Limb (tissue), 2 donors: ENCODE results near the gene CASK.

Experiments
- DNase-seq, 2 donors: peaks; one replicate each; pipeline ENCODE4 v3.0.0-alpha.2; 2016; ENCODE audit errors: extremely low spot score in 2 of 2

The CASK gene

GRCh38 chrX:41923211-41923977 lies at the start of gene CASK:
Gene CASK, minus strand, starts transcription at chrX:41923554. Its CDS starts 566 bp downstream, at chrX:41922988.
- DNase-seq = peak; percentile 87 to 94

- no peak for DNase-seq
These were observed 48.0 kb upstream of the CASK start for GRCh38 chrX:41971346-41971745.

DNA sequence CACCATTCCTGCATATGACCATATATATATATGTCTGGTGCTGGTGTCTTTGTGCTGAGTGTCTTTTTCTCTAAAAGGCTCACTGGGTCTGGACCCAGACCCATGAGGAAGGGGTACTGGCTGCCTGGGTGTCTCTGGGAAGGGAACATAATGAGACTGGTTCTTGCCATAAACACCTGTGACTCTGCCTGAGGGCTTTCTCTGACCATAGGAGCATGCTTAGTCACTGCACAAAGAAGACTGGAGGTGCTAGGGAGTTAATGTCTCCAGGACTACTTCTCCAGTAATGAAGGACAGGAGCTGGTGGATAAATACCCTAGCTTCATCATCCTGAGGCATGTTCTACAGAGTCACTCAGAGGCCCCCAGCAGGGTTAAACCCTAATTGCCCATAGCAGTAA lies 47.1 kb upstream of the CASK start:
- no peak for DNase-seq

DNA sequence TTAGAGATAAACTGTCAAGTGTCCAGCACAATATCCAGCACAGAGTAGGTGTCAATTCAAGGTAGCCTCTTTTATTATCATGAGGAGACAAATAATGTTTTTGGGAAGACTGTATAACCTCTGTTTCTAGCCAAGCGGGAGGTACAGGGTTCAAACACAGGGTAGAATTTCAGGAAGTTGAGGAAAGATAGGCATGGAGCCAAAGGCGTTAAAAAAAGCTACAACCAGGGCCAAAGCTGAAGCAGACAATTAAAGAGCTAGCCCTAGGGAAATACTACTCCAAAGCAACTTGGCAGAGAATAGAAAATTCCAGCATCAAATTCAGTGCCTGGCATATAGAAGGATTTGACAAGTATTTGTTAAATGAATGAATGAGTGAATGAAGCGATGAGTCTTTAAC lies 40.0 kb upstream of the CASK start:
- DNase-seq = no peak

DNA sequence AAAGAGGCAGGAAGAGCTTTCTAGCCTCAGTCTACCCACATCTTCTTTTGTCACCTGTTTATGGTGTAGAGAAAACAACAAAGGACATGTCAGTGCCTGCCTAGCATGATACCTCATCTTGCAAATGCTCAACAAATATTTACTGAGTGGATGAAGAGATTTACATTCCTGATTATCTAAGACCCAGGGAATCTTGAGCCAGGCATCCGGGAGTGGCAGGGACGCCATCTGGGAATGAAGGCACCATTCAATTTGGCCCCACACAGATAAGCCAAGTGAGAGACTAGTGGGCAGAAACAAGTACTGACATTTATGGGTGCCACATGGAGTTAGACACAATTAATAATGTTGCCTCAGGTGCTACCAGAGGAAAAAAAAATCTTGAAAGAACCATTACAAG lies 36.8 kb upstream of the CASK start:
- DNase-seq = no peak

GRCh38 chrX:41958861-41959260 lies 35.5 kb upstream of the CASK start:
- DNase-seq = no peak

DNA sequence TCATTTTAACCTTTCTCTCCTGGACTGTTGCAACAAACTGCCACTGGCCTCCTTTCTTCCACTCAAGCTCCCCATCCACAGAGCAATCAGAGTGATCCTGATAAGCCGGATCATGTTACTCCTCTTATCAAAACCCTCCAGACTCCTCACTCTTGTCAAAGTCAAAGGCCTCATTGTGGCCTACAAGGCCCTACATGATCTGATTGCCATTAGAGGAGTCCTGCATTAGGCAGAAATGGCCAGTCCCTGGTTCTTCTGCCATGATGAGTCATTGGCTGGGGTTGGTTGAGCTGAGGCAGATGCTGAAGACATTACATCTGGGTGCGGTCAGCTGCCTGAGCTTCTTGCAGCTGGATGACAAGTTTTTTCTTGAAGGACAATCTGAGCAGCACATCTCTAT lies 32.7 kb upstream of the CASK start:
- no peak for DNase-seq

- no peak for DNase-seq
These were observed 28.7 kb upstream of the CASK start for GRCh38 chrX:41952102-41952501.

- no peak for DNase-seq
These were observed 23.7 kb upstream of the CASK start for GRCh38 chrX:41946989-41947612.

DNA sequence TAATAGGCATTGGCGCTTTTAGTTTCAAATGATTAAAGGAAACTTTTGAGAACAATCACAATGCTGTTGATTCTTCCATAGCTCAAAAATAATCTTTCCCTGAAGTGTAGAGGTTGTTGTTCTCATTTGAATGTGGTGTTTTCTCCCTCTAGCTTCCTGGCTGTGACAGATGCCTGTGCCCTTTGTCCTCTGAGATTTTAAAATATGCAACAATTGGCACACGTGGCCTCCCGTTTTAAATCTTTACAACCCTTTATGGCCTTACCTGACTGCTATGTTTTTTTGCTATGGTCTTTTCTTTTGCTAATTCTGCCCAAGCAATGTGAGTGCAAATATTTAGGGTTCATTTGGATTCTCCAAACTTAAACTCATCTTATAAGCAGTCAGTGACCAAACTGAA lies 22.9 kb upstream of the CASK start:
- DNase-seq = no peak

DNA sequence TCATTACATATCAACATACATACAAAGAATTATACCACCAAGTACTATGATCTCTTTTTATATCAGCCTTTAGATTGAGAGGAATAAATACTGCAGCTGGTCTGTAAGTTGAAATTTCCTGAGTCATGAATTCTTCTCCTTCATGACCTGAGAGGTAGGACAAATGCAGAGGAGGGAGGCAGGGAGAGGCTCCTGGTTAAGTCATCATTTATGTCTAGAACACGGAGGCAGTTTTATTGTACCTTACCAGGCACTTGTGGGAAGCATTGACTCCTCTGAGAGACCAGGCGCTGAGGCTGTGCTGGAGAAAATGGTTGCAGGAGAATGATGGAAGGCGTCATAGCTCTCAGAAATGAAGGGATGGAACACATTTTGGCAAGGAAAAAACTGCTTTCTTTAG lies 12.5 kb upstream of the CASK start:
- no peak for DNase-seq

DNA sequence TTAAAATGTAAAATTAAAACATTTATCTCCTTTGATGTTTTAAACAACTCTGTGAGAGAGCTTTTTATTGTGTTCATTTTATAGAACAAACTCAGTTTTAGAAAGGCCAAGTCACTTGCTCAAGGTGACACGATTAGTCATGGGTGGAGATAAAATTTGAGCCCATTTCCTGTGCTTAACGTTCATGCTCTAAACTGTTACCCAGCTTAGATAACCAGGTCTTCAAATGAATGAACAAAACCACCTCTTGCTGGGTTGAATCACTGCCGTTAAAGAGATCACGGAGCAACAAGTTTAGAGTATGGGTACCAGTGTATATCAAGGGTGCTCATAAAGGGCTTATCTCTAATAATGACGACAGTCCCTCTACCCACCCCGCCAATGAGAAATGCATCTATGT lies 10.2 kb upstream of the CASK start:
- DNase-seq = no peak

GRCh38 chrX:41932885-41933284 lies 9.5 kb upstream of the CASK start:
- no peak for DNase-seq

GRCh38 chrX:41931591-41931990 lies 8.2 kb upstream of the CASK start:
- DNase-seq = no peak

GRCh38 chrX:41923978-41924683 lies 777 bp upstream of the CASK start:
- DNase-seq = peak; percentile 13 to 32

- DNase-seq = peak; percentile 14 to 67
These were observed 763 bp downstream of the CASK start for GRCh38 chrX:41922431-41923151.

- no peak for DNase-seq
These were observed 1.6 kb downstream of the CASK start for GRCh38 chrX:41921492-41922430.

DNA sequence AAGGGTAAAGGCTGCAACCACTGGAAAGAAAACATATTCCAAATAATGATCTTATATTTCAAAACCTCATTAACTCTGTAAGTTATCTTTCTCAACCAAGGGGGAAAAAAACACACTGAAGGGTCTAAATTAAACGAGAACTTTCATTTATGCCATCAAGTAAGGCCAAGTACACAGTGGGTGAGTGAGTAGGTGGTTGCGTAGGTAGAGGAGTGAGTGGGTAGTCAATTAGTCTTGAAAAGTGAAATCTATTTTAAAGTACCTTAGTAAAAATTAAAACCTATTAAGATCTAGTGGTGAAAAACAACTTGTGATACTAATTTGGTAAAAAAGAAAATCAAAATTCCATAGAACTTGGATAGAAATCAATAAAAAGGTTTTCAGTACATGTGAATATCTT lies 3.5 kb downstream of the CASK start:
- DNase-seq = no peak

DNA sequence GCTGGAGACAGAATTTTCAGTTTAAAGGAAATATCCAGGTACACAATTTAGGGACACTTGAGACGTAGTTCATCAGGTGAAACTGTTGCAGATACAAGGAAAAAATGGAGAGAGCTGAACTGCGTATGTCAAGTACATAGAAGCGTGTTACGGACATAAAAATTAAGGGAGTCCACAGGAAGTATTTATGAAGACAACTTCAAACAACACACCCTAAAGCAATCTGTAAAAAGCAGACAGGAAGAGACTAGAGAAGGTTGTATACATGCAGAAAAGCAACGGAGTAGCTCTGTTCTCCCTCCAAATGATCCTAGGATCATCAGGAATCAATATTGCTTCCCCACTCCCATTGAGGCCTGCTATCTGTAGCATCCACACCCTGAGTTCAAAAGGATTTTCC lies 5.8 kb downstream of the CASK start:
- no peak for DNase-seq

- DNase-seq = no peak
These were observed 9.9 kb downstream of the CASK start for GRCh38 chrX:41913476-41913875.

DNA sequence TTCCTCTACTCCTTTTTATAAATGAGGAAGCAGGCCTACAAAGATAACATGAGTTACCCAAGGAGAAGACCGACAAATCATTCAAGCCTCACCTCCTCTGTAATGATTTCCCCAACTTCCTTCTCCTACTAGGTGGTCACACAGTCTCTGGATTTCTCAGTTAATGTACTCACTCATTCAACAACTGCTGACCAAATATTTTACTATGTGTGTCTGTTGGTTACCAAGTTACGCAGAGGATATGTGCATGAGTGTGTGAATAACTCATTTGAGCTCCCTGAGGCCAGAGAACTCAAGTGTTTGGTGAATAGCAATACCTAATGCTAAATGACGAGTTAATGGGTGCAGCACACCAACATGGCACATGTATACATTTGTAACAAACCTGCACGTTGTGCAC lies 10.4 kb downstream of the CASK start:
- no peak for DNase-seq
